Subcutaneous preadipocyte (primary cell): ENCODE measurements around the gene CPEB1. TPM values are rescaled to one million over a fixed set of nuclear protein-coding genes. Genes with fewer than 3 reads are reported as not detected.

Experiments used
- total RNA-seq: library from RNA; depleted of rRNA; stranded (reverse); fragments of >200 nt; gene quantifications from 2 replicates; pipeline ENCODE4 v1.2.3, GENCODE V29; 2012

Gene CPEB1
- total RNA-seq: 5.1 and 8.8 TPM in 2 replicates

DNA sequence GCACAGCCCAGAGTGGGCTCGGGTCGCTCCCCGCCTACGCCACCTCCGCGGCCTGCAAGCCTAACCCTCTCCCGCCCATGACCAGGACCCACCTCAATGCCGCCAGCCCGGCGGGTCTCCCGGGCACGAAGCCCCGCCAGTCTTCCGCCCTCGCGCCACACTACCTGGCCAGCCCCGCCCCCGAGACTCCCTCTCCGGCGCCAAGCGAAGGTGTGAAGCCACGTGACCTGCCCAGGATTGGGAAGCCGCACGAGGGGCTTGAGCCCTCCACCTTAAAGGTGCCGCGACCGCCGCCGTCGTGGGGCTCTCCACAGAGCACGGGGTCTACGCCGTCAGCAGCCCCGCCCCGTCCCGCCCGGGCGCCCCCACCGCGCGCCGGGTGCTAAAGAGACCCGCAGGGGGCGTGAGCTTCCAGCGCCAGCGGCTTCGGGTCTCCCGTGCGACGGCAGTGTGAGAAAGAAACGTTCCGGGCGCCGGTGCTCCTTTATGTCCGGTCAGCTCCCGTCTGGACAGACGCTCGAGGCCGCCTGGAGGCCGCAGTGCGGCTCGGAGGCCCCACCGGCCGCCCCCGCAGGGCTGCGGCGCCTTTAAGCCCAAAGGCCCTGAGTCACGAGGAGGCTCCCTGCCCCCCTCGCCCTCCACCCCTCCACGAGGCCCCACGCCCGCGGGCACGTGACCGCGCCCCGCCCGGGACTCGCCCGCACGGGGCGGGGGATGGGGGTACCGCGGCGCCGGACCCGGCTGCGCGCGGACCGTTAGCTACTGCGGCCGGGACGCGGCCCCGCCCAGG is at the start of gene CPEB1:
TSS of gene CPEB1 (minus strand) at position 319 of the 790 bp plus-strand sequence. CDS start 18,904 bp downstream, outside the sequence.

GRCh38 chr15:82540055-82540983 is 106.8 kb downstream of the CPEB1 start, which contains the start of gene RPS17:
Gene RPS17, minus strand, starts transcription at chr15:82540457. Its CDS starts 29 bp downstream, at chr15:82540428.

Other genes starting within 250 kb of the CPEB1 start
- 0.37 and 0.59 TPM in 2 replicates for gene GOLGA6L9, start 217.5 kb downstream of the CPEB1 start, total RNA-seq
- gene RPS17, start 106.9 kb downstream of the CPEB1 start, total RNA-seq: 1,197 and 2,811 TPM in 2 replicates
- under 0.01 TPM in 2 replicates for gene AP3B2, start 62.5 kb upstream of the CPEB1 start, total RNA-seq
- not detected in 2 replicates for gene FSD2, start 158.7 kb upstream of the CPEB1 start, total RNA-seq
- gene WHAMM, start 162.3 kb upstream of the CPEB1 start, total RNA-seq: 3.7 and 4.3 TPM in 2 replicates